Natural killer cell (primary cell): ENCODE measurements around the gene TAF7. TPM values are rescaled to one million over a fixed set of nuclear protein-coding genes. Genes with fewer than 3 reads are reported as not detected.
A peak's percentile ranks its signal among the peaks of the same experiment; 100 is the strongest.
"Not testable (repeated sequence)": the region's sequence is repeated elsewhere in the genome, so short reads cannot be mapped to it uniquely, and the experiment has no call there.

Experiments
- ATAC-seq, 3 donors: fragments of 150-1000 bp in 2 of 3; fragments of 200-7000 bp in 1 of 3; cut with Tn5 transposase; 1 replicate in 1 of 3; 2 replicates in 2 of 3; pipeline ENCODE4 v1.10.0; 2021; ENCODE audit warnings: mild to moderate bottlenecking in 2 of 3, moderate library complexity in 2 of 3
- DNase-seq, 2 donors: peaks; one replicate each; pipeline versions ENCODE4 v3.0.0 to v3.0.0-alpha.2; 2013 to 2021; ENCODE audit warnings: mixed read lengths in 1 of 2
- H3K27ac ChIP-seq: one replicate; pipeline ENCODE4 v1.5.1; 2013; ENCODE audit warnings: mild to moderate bottlenecking, low read length
- H3K27me3 ChIP-seq: one replicate; pipeline ENCODE4 v1.6.1; 2013; ENCODE audit warnings: low read length; ENCODE audit not compliant: control insufficient read depth, insufficient read depth
- H3K36me3 ChIP-seq: one replicate; pipeline ENCODE4 v1.6.1; 2013; ENCODE audit warnings: low read length; ENCODE audit not compliant: control insufficient read depth, insufficient read depth
- H3K4me1 ChIP-seq: one replicate; pipeline ENCODE4 v1.6.1; 2013; ENCODE audit warnings: low read length; ENCODE audit not compliant: control insufficient read depth, insufficient read depth
- H3K4me3 ChIP-seq: one replicate; pipeline ENCODE4 v1.5.1; 2013; ENCODE audit warnings: low read length
- H3K9me3 ChIP-seq: one replicate; pipeline ENCODE4 v1.6.1; 2013; ENCODE audit warnings: low read length; ENCODE audit not compliant: control insufficient read depth, insufficient read depth
- H3K27ac Mint-ChIP-seq, 2 donors: one replicate each; pipeline ENCODE4 v1.8.0; 2022; ENCODE audit warnings: mild to moderate bottlenecking in 2 of 2, mixed read lengths in 2 of 2, moderate library complexity in 1 of 2
- H3K27me3 Mint-ChIP-seq, 2 donors: one replicate each; pipeline ENCODE4 v1.8.0; 2022; ENCODE audit warnings: low read depth in 2 of 2, mixed read lengths in 2 of 2
- H3K36me3 Mint-ChIP-seq: one replicate; pipeline ENCODE4 v1.8.0; 2022; ENCODE audit warnings: mixed read lengths
- H3K4me1 Mint-ChIP-seq, 2 donors: one replicate each; pipeline ENCODE4 v1.8.0; 2022; ENCODE audit warnings: mixed read lengths in 2 of 2
- H3K4me3 Mint-ChIP-seq: one replicate; pipeline ENCODE4 v1.8.0; 2022; ENCODE audit warnings: mild to moderate bottlenecking, moderate library complexity, mixed read lengths
- H3K9me3 Mint-ChIP-seq, 2 donors: one replicate each; pipeline ENCODE4 v1.8.0; 2022; ENCODE audit warnings: mixed read lengths in 2 of 2
- WGBS: methylation state at CpG from one replicate; pipeline ENCODE4 v1.1.7; 2013; ENCODE audit warnings: missing lambda C conversion rate; ENCODE audit not compliant: insufficient coverage; 5-methylcytosine and 5-hydroxymethylcytosine counted together
- intact Hi-C: fragments of 100-400 bp; cut with micrococcal nuclease; formaldehyde crosslinking; loops from one replicate; pipeline ENCODE4 v1.14.2; 2022
- total RNA-seq, 4 donors: library from RNA; stranded (reverse); fragments of 120-200 nt in 1 of 4; gene quantifications; one replicate each; pipeline versions ENCODE4 v1.2.3 to v1.2.4, GENCODE V29; 2013 to 2022
- TF ChIP-seq, protein P1 (sequence below): fragments of 200-600 bp; IDR thresholded peaks from one replicate; pipeline ENCODE4 v1.8.0; 2022; ENCODE audit warnings: antibody characterized with exemption

The TAF7 gene
- total RNA-seq, 3 donors from 2014 or later (not counting 1 experiment from before 2014, with no cell fraction given), result 77.3 to 96.1 (median 89.4) TPM

DNA sequence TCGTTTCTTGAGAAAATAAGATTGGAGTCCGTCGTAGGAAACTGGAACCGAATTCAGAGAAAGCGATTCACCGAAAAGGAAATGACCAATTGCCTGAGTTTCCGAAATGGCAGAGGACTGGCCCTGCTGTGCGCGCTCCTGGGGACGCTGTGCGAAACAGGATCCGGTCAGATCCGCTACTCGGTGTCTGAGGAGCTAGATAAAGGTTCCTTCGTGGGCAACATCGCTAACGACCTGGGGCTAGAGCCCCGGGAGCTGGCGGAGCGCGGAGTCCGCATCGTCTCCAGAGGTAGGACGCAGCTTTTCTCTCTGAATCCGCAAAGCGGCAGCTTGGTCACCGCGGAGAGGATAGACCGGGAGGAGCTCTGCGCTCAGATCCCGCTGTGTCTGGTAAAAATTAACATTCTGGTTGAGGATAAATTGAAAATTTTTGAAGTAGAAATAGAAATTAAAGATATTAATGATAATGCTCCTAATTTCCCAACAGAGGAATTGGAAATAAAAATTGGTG, 23.4 kb upstream of the TAF7 start:
- Mint-ChIP-seq H3K4me1 (no peaks in the 10 kb centered on the region), H3K9me3 (peaks cover 6 to 8% of the 10 kb centered on the region in 2 donors), H3K4me3 (peak overlapping the region; percentile 45), H3K36me3 (peaks cover 28% of the 10 kb centered on the region), H3K27me3 (peaks cover 47 to 85% of the 10 kb centered on the region in 2 donors), H3K27ac (no peak overlapping the region)
- Histone ChIP-seq H3K4me1 (no peaks in the 10 kb centered on the region), H3K36me3 (no peaks in the 10 kb centered on the region), H3K4me3 (no peak overlapping the region), H3K9me3 (peaks cover 31% of the 10 kb centered on the region), H3K27ac (no peak overlapping the region), H3K27me3 (peaks cover 43% of the 10 kb centered on the region)
- 38% methylated on average over 31 of the region's 31 CpGs for WGBS
- no peak for ATAC-seq
- intact Hi-C loops, result no loop called here
- DNase-seq, result no peak
- TF ChIP-seq, protein P1, sequence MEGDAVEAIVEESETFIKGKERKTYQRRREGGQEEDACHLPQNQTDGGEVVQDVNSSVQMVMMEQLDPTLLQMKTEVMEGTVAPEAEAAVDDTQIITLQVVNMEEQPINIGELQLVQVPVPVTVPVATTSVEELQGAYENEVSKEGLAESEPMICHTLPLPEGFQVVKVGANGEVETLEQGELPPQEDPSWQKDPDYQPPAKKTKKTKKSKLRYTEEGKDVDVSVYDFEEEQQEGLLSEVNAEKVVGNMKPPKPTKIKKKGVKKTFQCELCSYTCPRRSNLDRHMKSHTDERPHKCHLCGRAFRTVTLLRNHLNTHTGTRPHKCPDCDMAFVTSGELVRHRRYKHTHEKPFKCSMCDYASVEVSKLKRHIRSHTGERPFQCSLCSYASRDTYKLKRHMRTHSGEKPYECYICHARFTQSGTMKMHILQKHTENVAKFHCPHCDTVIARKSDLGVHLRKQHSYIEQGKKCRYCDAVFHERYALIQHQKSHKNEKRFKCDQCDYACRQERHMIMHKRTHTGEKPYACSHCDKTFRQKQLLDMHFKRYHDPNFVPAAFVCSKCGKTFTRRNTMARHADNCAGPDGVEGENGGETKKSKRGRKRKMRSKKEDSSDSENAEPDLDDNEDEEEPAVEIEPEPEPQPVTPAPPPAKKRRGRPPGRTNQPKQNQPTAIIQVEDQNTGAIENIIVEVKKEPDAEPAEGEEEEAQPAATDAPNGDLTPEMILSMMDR, result no peak

DNA sequence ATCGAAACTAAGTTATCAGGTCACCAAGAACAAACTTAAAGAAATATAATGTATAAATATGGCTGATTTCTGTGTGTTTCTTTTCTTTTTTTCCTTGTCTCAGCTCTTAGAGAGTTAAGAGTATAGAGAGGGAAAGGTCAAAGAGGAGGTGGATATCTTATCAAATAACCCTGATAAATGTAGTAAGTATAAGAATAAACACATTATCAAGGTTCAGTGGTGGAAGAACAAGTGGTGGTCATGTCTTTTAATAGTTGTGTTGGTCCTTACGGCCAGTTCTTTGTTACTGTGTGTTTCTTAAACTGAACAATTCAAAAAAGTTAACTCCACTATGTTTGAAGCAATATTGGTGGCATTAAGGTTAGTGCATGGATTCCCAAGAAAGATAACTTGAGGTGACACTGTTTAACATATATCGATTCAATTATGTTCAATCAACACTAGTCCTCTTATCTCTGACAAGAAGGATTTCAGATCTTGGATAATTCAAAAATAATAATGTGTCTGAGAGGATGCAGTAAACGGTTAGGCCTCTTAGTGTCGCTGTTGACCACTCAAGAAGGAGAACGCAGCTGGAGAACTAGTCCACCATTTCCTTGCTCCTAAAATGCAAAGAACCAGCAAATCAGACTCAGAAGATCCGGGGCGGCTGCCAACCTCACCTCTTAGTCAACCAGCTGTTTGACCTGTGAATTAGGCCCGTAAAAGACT, 22.8 kb upstream of the TAF7 start, which contains the start of gene PCDHGA3:
TSS of gene PCDHGA3 (plus strand) at position 588 of the 711 bp plus-strand sequence. CDS start 205 bp downstream, outside the sequence.
- peaks cover 8% of the 10 kb centered on the region in 2 donors for H3K9me3 Mint-ChIP-seq
- TF ChIP-seq, protein P1, result no peak
- H3K27ac ChIP-seq, result no peak within 1 kb of the TSS

DNA sequence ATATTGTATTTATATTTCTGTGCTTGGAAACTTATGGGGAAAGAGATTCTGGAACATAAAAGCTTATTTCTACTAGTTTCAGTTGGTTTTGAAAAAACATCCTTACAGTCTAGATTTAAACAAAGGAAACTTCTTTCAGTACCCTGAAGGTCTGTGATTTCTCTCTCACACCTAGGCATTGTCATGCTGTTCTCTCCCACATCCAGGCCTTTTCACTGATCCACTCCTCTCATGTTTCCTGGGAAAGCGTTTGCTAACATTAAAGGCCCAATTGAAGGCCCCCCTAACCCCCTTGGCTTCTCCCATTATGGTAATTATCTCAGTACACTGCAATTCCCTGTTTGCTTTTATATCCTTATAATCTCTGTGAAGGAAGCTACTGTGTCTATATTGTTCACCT, 22.2 kb upstream of the TAF7 start:
- Histone ChIP-seq H3K36me3 (no peaks in the 10 kb centered on the region), H3K27ac (no peak overlapping the region), H3K27me3 (peaks cover 46% of the 10 kb centered on the region), H3K9me3 (peaks cover 36% of the 10 kb centered on the region), H3K4me3 (no peak overlapping the region), H3K4me1 (no peaks in the 10 kb centered on the region)
- Mint-ChIP-seq H3K27ac (no peak overlapping the region), H3K36me3 (peaks cover 37% of the 10 kb centered on the region), H3K4me1 (no peaks in the 10 kb centered on the region), H3K4me3 (no peak overlapping the region), H3K9me3 (peaks cover 8 to 10% of the 10 kb centered on the region in 2 donors), H3K27me3 (peaks cover 54 to 85% of the 10 kb centered on the region in 2 donors)
- DNase-seq, result no peak
- no peak for ATAC-seq
- WGBS, result 44% methylated on average over 1 of the region's 1 CpG
- TF ChIP-seq, protein P1, result no peak
- intact Hi-C loops, result no loop called here

More for the DNA sequence above, 22.8 kb upstream of the TAF7 start, which contains the start of gene PCDHGA3:
- no peak within 1 kb of the TSS for H3K27ac Mint-ChIP-seq
- H3K4me1 Mint-ChIP-seq, result no peaks in the 10 kb centered on the region
- 14% methylated on average over 6 of the region's 9 CpGs for WGBS
- ATAC-seq (peak in 1 of 3 donors; percentile 55), DNase-seq (peak in 1 of 2 donors; percentile 36)
- Histone ChIP-seq H3K9me3 (peaks cover 36% of the 10 kb centered on the region), H3K4me1 (no peaks in the 10 kb centered on the region), H3K27me3 (peaks cover 44% of the 10 kb centered on the region), H3K36me3 (no peaks in the 10 kb centered on the region), H3K4me3 (no peak within 1 kb of the TSS)
- peaks cover 48 to 85% of the 10 kb centered on the region in 2 donors for H3K27me3 Mint-ChIP-seq
- intact Hi-C loops, result no loop called here
- peaks cover 33% of the 10 kb centered on the region for H3K36me3 Mint-ChIP-seq
- peak within 1 kb of the TSS; percentile 45 for H3K4me3 Mint-ChIP-seq

DNA sequence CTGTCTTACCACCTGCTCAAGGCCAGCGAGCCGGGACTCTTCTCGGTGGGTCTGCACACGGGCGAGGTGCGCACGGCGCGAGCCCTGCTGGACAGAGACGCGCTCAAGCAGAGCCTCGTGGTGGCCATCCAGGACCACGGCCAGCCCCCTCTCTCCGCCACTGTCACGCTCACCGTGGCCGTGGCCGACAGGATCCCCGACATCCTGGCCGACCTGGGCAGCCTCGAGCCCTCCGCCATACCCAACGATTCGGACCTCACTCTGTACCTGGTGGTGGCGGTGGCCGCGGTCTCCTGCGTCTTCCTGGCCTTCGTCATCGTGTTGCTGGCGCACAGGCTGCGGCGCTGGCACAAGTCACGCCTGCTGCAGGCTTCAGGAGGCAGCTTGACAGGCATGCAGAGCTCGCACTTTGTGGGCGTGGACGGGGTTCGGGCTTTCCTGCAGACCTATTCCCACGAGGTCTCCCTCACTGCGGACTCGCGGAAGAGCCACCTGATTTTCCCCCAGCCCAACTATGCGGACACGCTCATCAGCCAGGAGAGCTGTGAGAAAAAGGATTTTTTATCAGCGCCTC, 20.3 kb upstream of the TAF7 start:
- H3K9me3 Mint-ChIP-seq, H3K4me1 Mint-ChIP-seq, H3K4me3 ChIP-seq, H3K27ac ChIP-seq, H3K4me1 ChIP-seq, H3K27ac Mint-ChIP-seq, H3K36me3 ChIP-seq, ATAC-seq, H3K4me3 Mint-ChIP-seq, DNase-seq, intact Hi-C loops: not testable (repeated sequence)
- Histone ChIP-seq H3K27me3 (peaks cover 61% of the 10 kb centered on the region), H3K9me3 (peaks cover 33% of the 10 kb centered on the region)
- WGBS, result 73% methylated on average over 41 of the region's 45 CpGs
- Mint-ChIP-seq H3K36me3 (peaks cover 53% of the 10 kb centered on the region), H3K27me3 (peaks cover 60 to 92% of the 10 kb centered on the region in 2 donors)
